Muscle of leg (tissue), 16 donors: ENCODE measurements around the gene HRG. TPM values are rescaled to one million over a fixed set of nuclear protein-coding genes. Genes with fewer than 3 reads are reported as not detected.

Source experiments
- DNase-seq: peaks from one replicate; pipeline ENCODE4 v3.0.0; 2013
- H3K27ac ChIP-seq: one replicate; pipeline ENCODE4 v1.5.1; 2013; ENCODE audit warnings: mild to moderate bottlenecking, low read length, control low read depth
- H3K27me3 ChIP-seq: one replicate; pipeline ENCODE4 v1.6.1; 2013; ENCODE audit warnings: low read length; ENCODE audit not compliant: control insufficient read depth, insufficient read depth
- H3K36me3 ChIP-seq: one replicate; pipeline ENCODE4 v1.6.1; 2013; ENCODE audit warnings: low read length; ENCODE audit not compliant: control insufficient read depth, insufficient read depth
- H3K4me1 ChIP-seq: one replicate; pipeline ENCODE4 v1.6.1; 2013; ENCODE audit warnings: low read length; ENCODE audit not compliant: control insufficient read depth, insufficient read depth
- H3K4me3 ChIP-seq: one replicate; pipeline ENCODE4 v1.5.1; 2013; ENCODE audit warnings: low read length, control low read depth
- H3K9me3 ChIP-seq: replicated peaks from 2 replicates; pipeline ENCODE4 v1.6.1; 2013; ENCODE audit warnings: low read depth, low read length; ENCODE audit not compliant: control insufficient read depth
- WGBS: methylation state at CpG from one replicate; pipeline ENCODE4 v1.1.5; 2013; ENCODE audit warnings: missing lambda C conversion rate; ENCODE audit not compliant: insufficient coverage; 5-methylcytosine and 5-hydroxymethylcytosine counted together
- long read RNA-seq, 11 donors: transcript quantifications; one replicate each; lab custom pipeline, GENCODE V29; 2026
- polyA plus RNA-seq, 8 donors: library from polyadenylated mRNA; unstranded; fragments of 120-200 nt; gene quantifications; one replicate each; pipeline versions ENCODE4 v1.2.1 to v1.2.3, GENCODE V29; 2013; ENCODE audit warnings: inconsistent platforms in 1 of 8, low replicate concordance in 1 of 8; ENCODE audit not compliant: insufficient read length in 8 of 8, insufficient read depth in 1 of 8
- total RNA-seq: library from RNA; stranded (reverse); fragments of 120-200 nt; gene quantifications from one replicate; pipeline ENCODE4 v1.2.4, GENCODE V29; 2013

Gene HRG
- total RNA-seq, result 0.04 TPM
- polyA plus RNA-seq, result under 1 TPM in 4 of 8 donors, not detected in 4; 0.03 to 0.53 (median 0.18) TPM
- long read RNA-seq, donor 1, result 0 reads
- long read RNA-seq, donor 2, result 0 reads
- long read RNA-seq, donor 3, result 0 reads
- long read RNA-seq, donor 4, result 0 reads
- long read RNA-seq, donor 5, result 0 reads
- long read RNA-seq, donor 6, result 0 reads
- long read RNA-seq, donor 7, result 0 reads
- long read RNA-seq, donor 8, result 0 reads
- long read RNA-seq, donor 9, result 0 reads
- long read RNA-seq, donor 10, result 0 reads
- long read RNA-seq, donor 11, result 0 reads

- H3K4me3 ChIP-seq, result no peak within 1 kb of the TSS
- no peak for DNase-seq
- no peaks in the 10 kb centered on the region for H3K36me3 ChIP-seq
- no peaks in the 10 kb centered on the region for H3K4me1 ChIP-seq
- no peak within 1 kb of the TSS for H3K27ac ChIP-seq
- H3K9me3 ChIP-seq, result no peaks in the 10 kb centered on the region
- 66% methylated on average over 7 of the region's 8 CpGs for WGBS
- peaks cover 3% of the 10 kb centered on the region for H3K27me3 ChIP-seq
Observed at GRCh38 chr3:186665625-186666188, at the start of gene HRG. Gene HRG, plus strand, starts transcription at chr3:186666014. Its CDS starts 18 bp downstream, at chr3:186666032.

GRCh38 chr3:186616299-186616617 lies 49.6 kb upstream of the HRG start:
- Histone ChIP-seq H3K4me3 (no peak overlapping the region), H3K36me3 (no peaks in the 10 kb centered on the region), H3K27ac (no peak overlapping the region), H3K9me3 (no peaks in the 10 kb centered on the region), H3K27me3 (peaks cover 37% of the 10 kb centered on the region), H3K4me1 (peaks cover 7% of the 10 kb centered on the region)
- 79% methylated on average over 6 of the region's 8 CpGs for WGBS
- no peak for DNase-seq

DNA sequence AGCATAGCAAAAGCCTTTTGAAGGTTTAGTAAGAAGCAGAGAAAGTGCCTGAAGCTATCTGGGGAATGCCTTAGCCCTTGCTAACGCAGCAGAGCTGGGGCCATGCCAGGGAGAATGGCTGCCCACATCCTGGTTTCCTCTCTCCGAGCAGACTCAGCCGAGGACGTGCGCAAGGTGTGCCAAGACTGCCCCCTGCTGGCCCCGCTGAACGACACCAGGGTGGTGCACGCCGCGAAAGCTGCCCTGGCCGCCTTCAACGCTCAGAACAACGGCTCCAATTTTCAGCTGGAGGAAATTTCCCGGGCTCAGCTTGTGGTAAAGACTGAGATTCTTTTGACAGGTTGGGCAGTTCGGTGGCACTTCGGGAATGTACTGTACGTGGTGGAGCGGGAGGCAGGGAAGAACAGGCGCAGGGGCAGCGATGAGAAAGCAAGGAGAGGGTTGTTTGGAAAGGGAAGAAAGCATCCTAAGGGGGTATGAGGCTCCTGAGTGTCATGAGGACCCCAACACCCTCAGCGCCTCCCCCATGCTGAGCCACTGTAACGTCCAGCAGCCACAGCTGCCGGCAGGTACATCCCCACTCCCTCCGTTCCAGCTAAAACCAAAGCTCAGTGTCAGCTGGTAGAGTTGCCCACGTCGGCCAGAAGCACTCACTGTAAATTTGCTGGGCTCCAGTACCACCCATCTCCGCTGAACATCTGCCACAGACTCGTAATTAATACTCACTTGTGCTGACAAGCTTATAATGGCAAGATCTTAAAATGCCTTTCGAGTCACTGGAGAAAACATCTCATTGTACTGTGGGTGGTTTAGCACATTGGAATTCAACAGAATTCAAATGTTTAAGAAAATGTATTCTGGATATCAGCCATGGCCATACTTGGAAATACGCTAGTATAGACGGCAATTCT lies 48.5 kb upstream of the HRG start:
- no peak overlapping the region for H3K27ac ChIP-seq
- no peaks in the 10 kb centered on the region for H3K9me3 ChIP-seq
- peak; percentile 71 for DNase-seq
- 9% methylated on average over 22 of the region's 31 CpGs for WGBS
- H3K4me3 ChIP-seq, result no peak overlapping the region
- H3K4me1 ChIP-seq, result peaks cover 7% of the 10 kb centered on the region
- H3K27me3 ChIP-seq, result peaks cover 35% of the 10 kb centered on the region
- H3K36me3 ChIP-seq, result no peaks in the 10 kb centered on the region

DNA sequence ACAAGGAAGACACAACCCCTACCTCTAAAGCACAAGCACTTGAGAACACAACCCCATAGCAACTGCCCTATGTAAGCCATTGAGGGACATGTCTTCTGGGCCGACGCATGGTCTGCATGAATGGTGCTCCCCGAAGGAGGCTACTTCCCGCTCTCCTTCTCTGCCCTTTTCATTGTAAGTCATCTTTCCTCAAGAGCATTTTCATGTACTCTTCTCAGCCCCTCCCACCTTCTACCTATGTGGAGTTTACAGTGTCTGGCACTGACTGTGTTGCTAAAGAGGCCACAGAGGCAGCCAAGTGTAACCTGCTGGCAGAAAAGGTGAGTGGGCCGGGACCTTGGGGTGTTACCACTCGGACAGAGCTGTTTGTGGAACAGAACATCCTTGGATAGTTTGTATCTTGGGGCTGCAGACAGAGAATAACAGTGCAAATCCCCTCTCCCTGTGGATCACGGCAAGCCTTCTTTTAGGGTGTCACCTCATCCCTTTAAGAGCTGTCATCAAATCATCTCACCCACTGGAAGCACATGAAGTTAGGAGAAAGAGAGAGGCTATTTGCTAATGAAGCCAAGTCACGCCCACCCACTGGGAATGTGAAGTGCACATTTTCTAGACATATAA lies 47.4 kb upstream of the HRG start:
- Histone ChIP-seq H3K27me3 (peaks cover 32% of the 10 kb centered on the region), H3K4me1 (peaks cover 7% of the 10 kb centered on the region)
- WGBS, result 76% methylated on average over 5 of the region's 8 CpGs

DNA sequence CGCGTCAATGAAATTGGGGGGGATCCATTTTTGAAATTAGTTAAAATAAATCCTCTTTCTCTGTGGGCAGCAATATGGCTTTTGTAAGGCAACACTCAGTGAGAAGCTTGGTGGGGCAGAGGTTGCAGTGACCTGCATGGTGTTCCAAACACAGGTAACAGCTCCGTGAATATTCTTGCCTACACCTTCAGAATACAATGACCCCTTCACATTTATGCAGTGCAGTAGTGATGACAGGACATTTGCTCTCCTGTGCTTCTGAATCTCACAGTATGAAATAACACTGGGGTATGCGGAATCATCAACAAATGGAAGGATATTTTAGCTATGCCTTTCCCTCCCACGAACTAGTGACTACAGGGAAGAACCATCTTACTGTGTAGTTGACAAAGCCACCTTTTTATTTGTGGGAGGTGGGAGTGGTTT lies 46.0 kb upstream of the HRG start:
- Histone ChIP-seq H3K4me3 (no peak overlapping the region), H3K27ac (no peak overlapping the region), H3K9me3 (no peaks in the 10 kb centered on the region), H3K4me1 (peaks cover 7% of the 10 kb centered on the region), H3K27me3 (peaks cover 26% of the 10 kb centered on the region), H3K36me3 (no peaks in the 10 kb centered on the region)
- DNase-seq, result no peak
- WGBS, result 80% methylated on average over 2 of the region's 5 CpGs

More for the DNA sequence above, 47.4 kb upstream of the HRG start:
- Histone ChIP-seq H3K9me3 (no peaks in the 10 kb centered on the region), H3K4me3 (no peak overlapping the region), H3K27ac (no peak overlapping the region), H3K36me3 (no peaks in the 10 kb centered on the region)
- no peak for DNase-seq

DNA sequence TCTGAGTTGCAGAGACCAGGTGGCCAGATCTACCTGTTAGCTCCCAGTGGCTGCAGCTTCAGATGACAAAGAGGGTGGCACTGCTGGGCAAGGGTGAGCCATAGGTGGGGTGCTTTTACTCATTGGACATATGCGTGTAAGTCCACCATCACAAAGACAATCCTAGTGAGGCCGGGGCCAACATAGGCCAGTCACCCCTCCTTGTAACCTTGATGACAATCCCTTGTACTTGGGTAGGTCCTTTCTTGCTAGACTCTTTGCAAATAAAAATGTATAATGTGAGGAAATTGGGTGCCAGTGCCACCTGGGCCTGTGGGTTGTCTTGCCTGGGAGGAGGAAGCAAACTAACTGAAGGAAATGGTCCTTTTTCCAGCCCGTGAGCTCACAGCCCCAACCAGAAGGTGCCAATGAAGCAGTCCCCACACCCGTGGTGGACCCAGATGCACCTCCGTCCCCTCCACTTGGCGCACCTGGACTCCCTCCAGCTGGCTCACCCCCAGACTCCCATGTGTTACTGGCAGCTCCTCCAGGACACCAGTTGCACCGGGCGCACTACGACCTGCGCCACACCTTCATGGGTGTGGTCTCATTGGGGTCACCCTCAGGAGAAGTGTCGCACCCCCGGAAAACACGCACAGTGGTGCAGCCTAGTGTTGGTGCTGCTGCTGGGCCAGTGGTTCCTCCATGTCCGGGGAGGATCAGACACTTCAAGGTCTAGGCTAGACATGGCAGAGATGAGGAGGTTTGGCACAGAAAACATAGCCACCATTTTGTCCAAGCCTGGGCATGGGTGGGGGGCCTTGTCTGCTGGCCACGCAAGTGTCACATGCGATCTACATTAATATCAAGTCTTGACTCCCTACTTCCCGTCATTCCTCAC lies 45.4 kb upstream of the HRG start:
- H3K4me1 ChIP-seq, result peaks cover 7% of the 10 kb centered on the region
- WGBS, result 87% methylated on average over 12 of the region's 17 CpGs
- no peaks in the 10 kb centered on the region for H3K36me3 ChIP-seq
- no peak for DNase-seq
- H3K9me3 ChIP-seq, result no peaks in the 10 kb centered on the region
- H3K27ac ChIP-seq, result no peak overlapping the region
- H3K27me3 ChIP-seq, result peaks cover 23% of the 10 kb centered on the region
- H3K4me3 ChIP-seq, result no peak overlapping the region

DNA sequence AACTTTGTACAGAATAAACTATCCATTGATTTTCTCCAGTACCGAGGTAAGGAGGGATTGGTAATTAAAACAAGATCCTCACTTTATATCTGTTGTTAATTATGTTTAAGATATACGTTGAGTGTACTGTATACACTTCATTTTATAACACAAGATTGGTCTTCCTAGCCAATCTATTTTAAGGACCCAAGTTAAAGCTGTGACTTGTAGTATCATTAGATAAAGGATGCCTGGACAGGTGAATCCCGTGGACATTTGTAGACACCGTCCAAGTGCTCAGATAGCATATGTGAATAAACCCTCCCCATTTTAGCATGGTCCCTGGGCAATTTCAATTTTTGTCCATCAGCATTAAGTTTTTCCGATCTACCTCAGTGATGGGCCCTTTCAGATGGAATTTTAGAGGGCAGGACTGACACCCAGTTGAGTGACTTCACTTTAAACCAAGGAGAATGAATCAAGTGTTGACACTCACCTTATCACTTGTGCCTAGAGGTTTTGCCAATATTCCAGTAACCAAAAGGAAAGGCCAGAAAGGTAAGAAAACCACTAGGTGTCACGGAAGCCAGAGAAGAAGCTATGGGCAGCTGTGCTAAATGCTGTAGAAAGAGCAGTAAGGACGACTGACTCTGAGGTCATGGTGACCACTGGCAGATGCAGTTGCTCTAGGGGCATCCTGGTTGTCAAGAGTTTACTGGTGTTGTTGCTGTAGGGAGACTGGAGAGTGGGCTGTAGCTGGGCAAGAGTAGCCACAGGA lies 43.7 kb upstream of the HRG start:
- Histone ChIP-seq H3K27ac (no peak overlapping the region), H3K27me3 (peaks cover 18% of the 10 kb centered on the region), H3K4me1 (peaks cover 4% of the 10 kb centered on the region), H3K9me3 (no peaks in the 10 kb centered on the region), H3K4me3 (no peak overlapping the region), H3K36me3 (no peaks in the 10 kb centered on the region)
- no peak for DNase-seq
- WGBS, result 55% methylated on average over 3 of the region's 7 CpGs

DNA sequence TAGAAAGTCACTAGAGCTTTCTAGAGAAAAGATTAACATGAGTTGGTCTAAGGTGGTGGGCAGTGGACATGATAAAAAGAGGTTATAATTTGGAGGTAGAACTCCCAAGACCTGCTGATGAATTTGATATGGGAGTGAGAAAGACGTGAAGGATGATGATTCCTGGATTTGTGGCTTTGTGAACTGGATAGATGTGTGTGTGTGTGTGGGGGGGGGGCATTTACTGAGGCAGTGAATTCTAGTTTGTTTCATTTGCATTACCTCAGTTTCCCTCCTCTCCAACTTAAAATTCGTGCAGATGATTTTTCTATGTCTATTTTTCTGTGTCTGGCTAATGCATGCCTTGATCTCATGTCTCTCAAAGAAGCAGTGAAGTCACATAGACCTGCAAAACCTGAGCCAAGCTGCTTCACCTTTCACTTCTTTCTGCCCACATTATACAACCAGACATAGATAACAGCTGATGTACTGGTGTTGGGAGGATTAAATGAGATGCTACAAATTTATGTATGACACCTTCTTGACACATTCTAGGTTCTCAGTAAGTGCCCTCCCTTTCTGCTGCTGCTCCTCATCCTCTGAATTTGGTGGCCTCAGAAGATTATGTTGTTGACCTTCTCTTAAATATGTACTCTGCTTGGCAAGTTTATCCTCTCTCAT lies 43.0 kb upstream of the HRG start:
- H3K27me3 ChIP-seq, result peaks cover 14% of the 10 kb centered on the region
- no peaks in the 10 kb centered on the region for H3K36me3 ChIP-seq
- no peak for DNase-seq
- H3K27ac ChIP-seq, result no peak overlapping the region
- no peak overlapping the region for H3K4me3 ChIP-seq
- no peaks in the 10 kb centered on the region for H3K9me3 ChIP-seq
- no peaks in the 10 kb centered on the region for H3K4me1 ChIP-seq
- 29% methylated on average over 1 of the region's 2 CpGs for WGBS
